AG09309 (cell line): ENCODE results near the gene MAST4.

Source experiments
- DNase-seq: peaks from one replicate; pipeline ENCODE4 v3.0.0-alpha.2; 2010; ENCODE audit warnings: low read depth
- H3K4me3 ChIP-seq: 2 replicates; pipeline ENCODE4 v1.5.1; 2011; ENCODE audit warnings: mild to moderate bottlenecking, low read depth, low read length, moderate library complexity; ENCODE audit not compliant: control insufficient read depth
- TF ChIP-seq, protein P1 (sequence below): IDR thresholded peaks from 2 replicates; pipeline ENCODE4 v1.5.1; 2011; ENCODE audit warnings: mild to moderate bottlenecking, low read depth, low read length, inconsistent platforms; ENCODE audit not compliant: insufficient read depth, control insufficient read depth; ENCODE audit errors: missing control alignments

The MAST4 gene

DNA sequence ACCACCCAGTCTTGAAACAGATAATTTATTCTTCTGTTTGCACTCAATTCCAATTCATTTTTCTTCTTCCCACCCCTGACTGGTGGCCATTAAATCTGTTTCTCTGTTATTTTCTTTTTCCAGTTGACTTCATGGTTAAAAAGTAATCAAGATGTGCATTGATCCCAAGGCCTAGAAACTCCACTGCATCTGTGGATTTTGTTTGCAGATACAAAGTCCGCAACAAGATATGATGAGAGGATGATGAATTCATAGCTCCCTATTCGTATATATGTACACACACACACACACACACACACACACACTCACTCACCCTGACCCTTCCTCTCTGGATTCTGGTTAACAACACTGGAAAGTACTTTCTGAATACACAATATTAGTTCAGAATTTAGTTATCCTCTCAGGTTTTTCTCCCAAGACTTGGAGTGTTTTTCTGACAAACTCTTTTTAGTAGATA, 548.0 kb downstream of the MAST4 start:
- no peak for DNase-seq
- H3K4me3 ChIP-seq: no peak overlapping the region
- TF ChIP-seq, protein P1, sequence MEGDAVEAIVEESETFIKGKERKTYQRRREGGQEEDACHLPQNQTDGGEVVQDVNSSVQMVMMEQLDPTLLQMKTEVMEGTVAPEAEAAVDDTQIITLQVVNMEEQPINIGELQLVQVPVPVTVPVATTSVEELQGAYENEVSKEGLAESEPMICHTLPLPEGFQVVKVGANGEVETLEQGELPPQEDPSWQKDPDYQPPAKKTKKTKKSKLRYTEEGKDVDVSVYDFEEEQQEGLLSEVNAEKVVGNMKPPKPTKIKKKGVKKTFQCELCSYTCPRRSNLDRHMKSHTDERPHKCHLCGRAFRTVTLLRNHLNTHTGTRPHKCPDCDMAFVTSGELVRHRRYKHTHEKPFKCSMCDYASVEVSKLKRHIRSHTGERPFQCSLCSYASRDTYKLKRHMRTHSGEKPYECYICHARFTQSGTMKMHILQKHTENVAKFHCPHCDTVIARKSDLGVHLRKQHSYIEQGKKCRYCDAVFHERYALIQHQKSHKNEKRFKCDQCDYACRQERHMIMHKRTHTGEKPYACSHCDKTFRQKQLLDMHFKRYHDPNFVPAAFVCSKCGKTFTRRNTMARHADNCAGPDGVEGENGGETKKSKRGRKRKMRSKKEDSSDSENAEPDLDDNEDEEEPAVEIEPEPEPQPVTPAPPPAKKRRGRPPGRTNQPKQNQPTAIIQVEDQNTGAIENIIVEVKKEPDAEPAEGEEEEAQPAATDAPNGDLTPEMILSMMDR: no peak

DNA sequence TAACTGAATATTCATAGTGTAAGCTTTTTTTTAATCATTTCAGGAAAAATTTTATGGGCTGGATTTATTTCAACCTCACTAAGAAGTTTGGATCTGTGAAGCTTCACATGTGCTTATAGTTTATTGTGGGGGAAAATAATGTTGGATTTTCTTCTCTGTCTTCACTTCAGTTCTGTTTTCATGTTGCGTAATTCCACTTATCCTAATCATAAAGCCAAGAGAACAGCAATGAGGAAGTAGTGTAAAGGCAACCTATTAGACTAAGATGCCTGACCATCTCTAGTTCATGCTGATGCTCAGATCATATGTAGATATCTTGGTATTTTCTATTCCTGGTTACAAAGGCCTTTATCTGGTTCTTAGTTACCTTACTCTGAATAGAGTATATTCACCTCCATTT, 550.4 kb downstream of the MAST4 start:
- H3K4me3 ChIP-seq: no peak overlapping the region
- no peak for DNase-seq
- TF ChIP-seq, protein P1: no peak

DNA sequence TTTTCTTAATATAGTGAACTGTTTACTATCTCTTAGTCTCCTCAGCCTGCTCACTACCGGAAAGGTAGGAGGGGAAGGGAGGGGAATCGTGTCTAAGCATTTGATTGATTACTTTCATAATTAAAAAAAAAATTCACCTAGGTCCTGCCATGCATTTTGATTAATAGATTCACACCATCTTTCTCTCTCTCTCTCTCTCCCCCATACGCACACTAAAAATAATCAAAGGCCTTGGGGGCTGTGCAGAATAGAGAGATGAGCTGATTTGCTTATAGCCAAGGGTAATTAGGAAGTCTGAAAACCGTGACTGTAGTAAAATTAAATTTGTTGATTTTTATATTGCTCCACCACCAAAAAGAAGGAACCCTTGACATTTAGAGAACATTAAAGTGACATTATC, 550.8 kb downstream of the MAST4 start:
- TF ChIP-seq, protein P1: no peak
- no peak for DNase-seq
- no peak overlapping the region for H3K4me3 ChIP-seq

DNA sequence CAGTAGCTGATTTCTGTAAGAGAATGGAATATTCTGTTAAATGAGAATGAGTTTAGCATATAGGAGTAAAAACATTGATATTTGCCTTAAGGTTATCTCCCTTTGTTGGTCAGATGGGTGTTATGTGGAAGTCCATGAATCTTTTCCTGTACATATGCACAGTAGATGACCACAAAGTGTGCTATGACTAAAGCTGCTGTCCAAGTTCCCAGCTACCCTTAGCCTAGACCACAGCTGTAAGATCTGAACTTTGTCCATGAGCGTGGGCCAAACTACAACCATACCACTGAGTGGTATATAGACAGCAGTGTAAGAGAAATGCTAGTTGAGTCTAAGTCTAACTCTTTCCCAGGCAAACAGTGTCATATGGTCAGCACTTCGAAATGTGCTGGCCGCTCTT, 551.6 kb downstream of the MAST4 start:
- H3K4me3 ChIP-seq: no peak overlapping the region
- TF ChIP-seq, protein P1: no peak
- no peak for DNase-seq

DNA sequence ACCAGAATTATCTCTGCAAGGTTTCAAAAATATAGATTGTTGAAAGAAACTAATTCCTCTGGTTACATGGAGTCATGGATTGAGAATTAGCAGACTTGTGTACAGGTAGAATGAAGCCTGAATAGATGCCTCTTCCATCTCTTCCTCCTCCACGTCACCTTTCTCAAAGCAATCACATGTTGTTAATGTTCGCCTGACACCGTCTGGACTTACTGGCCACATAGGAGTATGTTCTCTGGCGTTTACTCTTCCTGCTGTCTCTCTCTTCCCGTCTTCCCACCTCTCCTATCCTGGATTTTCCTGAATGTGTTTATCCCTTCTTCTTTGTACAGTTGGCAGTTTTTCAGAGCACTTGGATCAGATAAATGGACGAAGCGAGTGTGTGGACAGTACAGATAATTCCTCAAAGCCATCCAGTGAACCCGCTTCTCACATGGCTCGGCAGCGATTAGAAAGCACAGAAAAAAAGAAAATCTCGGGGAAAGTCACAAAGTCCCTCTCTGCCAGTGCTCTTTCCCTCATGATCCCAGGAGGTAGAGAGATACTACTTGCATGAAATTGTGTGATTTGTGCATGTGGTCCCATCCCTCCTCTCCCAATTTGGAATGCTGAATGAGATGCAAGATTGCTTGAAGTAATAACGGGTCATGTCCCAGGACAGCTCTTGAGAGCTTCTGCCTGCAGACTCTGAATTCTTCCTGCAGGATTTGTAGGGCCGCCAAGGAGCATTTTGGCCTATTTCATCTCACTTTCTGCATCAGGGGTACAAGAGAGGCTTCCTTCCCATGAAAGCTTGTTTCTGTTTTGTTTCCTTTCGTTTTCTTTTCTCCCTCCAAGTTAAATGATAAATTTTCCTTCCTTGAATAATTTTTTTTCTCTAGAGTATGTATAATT, 553.1 kb downstream of the MAST4 start:
- TF ChIP-seq, protein P1: no peak
- DNase-seq: no peak
- no peak overlapping the region for H3K4me3 ChIP-seq

DNA sequence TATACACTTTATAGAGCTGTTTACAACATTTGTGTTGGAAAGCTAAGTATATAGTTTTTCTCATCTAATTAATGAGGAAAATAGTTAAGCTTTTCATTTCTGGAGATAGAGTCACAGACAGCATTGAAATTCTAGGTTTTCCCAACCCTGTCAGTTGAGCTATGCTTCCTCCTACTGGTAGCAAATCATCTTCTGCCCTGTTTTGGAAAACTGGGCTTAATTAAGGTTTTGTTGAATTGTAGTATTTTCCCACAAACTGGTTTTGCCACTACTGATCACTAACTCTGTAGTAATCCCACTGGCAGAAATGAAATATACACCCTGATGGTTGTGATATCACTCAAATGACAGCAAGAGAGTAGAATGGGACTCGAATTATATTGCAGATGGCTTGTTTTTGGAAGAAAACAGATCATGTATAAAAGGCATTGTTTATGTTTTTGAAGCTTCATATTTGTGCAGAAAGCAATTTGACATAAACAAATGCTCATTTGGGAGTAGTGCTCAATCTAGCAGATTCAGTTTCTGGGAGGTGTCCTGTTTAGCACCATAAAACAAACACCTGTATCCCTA, 553.8 kb downstream of the MAST4 start:
- TF ChIP-seq, protein P1: peak; percentile 72
- no peak overlapping the region for H3K4me3 ChIP-seq
- no peak for DNase-seq
